Activated CD8-positive, alpha-beta memory T cell treated with anti-CD3 and anti-CD28 coated beads, Interleukin-2, amount 50 U/mL, for 48 hours (primary cell): ENCODE data around the gene RALGPS1.
A peak's percentile ranks its signal among the peaks of the same experiment; 100 is the strongest.
"Not testable (repeated sequence)": the region's sequence is repeated elsewhere in the genome, so short reads cannot be mapped to it uniquely, and the experiment has no call there.

Experiments
- DNase-seq: peaks from one replicate; pipeline ENCODE4 v3.0.0-alpha.2; 2020

The RALGPS1 gene

DNA sequence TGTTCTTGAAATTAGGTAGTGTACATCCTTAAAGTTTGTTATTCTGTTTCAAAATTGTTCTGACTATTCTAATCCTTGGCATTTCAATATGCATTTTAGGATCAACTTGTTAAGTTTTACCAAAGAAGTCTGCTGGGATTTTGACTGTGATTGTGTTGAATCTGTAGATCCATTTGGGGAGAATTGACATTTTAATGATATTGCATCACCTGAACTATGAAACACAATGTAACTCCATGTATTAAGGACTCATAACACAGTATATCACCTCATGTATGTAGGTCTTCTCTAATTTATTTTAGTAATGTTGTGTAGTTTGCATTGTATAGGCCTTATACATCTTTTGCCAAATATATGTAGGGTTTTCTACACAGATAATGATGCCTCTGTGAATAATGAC is 77.8 kb downstream of the RALGPS1 start:
- no peak for DNase-seq

- no peak for DNase-seq
Measured at GRCh38 chr9:126999315-127000068, 84.9 kb downstream of the RALGPS1 start.

GRCh38 chr9:127004946-127005769 is 90.6 kb downstream of the RALGPS1 start:
- DNase-seq = peak; percentile 72

GRCh38 chr9:127005770-127006314 is 91.3 kb downstream of the RALGPS1 start:
- no peak for DNase-seq

GRCh38 chr9:127007638-127008037 is 93.1 kb downstream of the RALGPS1 start:
- no peak for DNase-seq

DNA sequence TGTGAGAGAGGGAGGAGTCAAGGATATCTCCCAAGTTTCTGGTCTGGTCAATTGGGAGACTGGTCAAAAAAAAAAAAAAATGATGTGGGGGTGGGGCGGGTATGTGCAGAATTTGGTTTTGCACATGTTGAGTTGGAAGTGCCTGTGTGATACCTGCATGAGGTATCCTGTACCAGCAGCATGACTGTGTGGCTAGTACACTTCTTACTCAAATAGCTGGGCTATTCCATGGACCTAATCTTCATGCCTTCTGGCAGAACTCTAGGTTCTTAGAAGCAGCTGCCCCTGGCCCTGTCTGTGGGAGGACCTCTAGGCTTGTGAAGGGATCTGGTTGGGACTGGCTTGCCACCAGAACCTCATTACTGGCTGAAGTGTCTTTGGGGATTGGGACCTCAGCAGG is 93.5 kb downstream of the RALGPS1 start:
- no peak for DNase-seq

- DNase-seq = no peak
Measured at GRCh38 chr9:127011772-127012171, 97.2 kb downstream of the RALGPS1 start.

DNA sequence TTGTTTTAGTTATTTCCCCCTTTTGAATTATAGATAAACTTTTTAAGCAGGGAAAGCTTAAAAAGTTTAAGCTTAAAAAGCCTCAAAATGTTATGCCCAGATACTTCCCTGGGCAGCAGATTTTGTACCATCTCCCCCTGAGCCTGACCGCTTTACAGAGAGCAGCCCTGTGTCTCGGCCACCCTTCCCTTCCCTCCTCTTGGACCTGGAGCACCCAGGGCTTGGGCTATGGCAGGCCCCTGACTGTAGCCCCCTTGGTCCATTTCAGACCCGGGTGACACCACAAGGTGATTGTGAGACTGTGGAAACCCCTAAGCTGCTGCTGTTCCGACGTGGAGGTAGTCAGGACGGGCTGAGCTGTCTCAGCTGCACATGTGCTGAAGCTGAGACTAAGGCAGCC is 97.7 kb downstream of the RALGPS1 start:
- DNase-seq = no peak

- DNase-seq = no peak
Measured at GRCh38 chr9:127013597-127013996, 99.0 kb downstream of the RALGPS1 start.

DNA sequence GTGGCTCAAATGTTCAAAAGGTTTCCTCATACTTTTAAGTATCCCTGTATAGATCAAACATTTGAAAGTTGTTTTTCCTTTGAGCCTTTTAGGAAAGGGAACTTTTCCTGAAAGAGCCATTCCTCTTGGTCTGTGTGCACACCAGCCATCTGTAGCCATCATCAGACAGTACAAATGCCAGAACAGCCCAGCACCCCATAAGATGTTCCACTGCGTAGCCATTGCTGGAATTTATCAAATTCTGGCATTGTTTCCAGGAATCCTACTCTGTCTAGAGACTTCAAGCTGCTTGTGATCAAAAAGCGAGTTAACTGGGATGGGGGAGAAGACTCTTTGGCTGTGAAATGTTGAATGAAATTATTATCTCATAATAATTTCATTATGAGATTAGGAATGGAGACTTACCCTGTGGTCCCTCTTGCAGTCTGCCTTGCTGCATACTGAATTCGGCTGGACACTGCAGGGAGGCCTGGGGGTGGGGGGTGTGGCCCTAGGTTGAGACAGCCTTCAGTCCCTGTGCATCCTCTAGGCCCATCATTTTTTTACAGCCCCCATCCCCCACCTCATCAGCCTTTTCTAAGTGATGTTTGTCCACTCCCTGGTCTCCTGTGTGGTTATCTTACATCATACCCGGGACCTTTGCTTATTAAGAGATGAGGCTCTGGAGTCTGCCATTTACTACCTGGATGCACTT is 99.8 kb downstream of the RALGPS1 start:
- DNase-seq = no peak

DNA sequence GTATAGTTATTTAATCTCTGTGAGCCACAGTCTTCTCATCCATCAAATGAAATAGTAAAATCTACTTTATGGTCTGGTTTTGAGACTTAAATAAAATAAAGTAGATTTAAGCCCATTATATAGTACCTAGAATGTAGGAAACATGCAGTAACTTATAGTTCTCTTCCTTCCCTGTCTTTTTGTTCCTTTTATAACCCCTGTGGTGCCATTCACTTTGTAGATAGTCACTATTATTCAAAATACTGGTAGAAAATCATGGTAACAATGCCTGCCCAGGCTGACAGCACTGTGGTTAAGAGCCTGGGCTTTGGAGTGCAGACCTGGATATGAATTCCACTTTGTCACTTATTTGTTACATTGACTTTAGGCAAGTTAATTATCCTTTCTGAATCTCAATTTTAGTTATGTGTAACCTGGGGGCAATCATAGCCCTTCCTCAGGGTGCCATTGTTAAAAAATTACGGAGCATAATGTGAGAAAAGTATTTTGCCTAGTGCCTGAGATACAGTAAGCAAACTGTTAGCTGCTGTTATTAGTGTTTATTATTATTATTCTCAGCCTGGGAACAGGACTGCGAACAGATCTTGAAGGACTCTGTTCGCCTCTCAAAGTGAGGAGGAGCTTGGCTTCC is 100.4 kb downstream of the RALGPS1 start:
- DNase-seq = no peak

- DNase-seq = no peak
Measured at GRCh38 chr9:127015921-127016512, 101.4 kb downstream of the RALGPS1 start.

GRCh38 chr9:127017979-127018378 is 103.4 kb downstream of the RALGPS1 start:
- DNase-seq = not testable (repeated sequence)

DNA sequence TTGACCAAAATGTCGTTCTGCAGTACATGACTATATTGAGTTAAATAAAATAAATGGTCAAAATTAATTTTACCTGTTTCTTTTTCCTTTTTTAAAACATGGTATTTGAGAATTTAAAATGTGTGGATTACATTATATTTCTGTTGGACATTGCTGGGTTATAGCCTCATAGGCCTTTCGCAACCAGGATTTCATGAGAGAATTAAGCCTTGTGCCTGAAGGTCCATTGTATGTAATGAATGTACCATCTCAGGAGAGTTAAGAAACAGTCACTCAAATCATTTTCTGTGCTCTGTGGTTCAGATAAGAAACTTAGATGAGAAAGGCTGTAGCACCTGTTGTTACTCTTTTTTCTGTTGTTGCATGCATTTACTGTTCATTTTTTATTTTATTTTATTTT is 104.4 kb downstream of the RALGPS1 start:
- no peak for DNase-seq

DNA sequence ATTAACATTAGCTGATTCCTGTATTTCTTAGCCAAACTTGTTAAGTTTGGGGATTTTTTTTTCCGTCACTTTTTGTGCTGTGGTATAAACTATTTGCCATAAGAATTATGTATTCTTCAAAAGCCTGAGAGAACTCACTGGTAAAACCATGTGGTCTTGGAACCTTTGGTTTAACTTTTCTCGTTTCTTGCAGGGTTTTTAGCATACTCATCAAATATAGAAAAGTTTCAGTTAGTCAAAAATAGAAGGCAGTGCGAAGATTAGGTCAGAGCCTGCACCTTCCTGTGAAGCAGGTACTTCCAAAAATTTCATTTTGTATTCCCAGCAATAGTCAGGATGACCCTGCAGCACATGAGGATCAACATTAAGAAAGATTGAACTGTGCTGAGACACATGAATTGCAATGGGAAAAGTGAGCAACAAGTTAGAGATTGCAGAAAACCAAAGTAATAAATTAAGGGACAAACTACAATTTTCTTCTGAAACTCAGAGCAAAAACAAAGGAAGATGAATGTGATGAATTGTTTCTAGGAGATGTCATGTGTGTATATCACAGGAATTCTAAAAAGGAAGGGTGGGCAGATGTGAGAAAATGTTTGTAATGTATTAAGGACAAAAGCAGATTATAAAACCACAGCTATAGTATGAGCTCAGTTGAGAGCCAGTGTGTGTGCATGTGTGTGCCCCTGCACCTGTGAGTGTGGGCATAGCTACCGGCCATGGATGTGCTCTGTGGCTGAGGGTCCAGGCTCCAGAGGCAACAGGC is 105.6 kb downstream of the RALGPS1 start:
- no peak for DNase-seq

GRCh38 chr9:127020802-127021078 is 106.2 kb downstream of the RALGPS1 start:
- DNase-seq = no peak

- DNase-seq = no peak
Measured at GRCh38 chr9:127021664-127022363, 107.2 kb downstream of the RALGPS1 start.

DNA sequence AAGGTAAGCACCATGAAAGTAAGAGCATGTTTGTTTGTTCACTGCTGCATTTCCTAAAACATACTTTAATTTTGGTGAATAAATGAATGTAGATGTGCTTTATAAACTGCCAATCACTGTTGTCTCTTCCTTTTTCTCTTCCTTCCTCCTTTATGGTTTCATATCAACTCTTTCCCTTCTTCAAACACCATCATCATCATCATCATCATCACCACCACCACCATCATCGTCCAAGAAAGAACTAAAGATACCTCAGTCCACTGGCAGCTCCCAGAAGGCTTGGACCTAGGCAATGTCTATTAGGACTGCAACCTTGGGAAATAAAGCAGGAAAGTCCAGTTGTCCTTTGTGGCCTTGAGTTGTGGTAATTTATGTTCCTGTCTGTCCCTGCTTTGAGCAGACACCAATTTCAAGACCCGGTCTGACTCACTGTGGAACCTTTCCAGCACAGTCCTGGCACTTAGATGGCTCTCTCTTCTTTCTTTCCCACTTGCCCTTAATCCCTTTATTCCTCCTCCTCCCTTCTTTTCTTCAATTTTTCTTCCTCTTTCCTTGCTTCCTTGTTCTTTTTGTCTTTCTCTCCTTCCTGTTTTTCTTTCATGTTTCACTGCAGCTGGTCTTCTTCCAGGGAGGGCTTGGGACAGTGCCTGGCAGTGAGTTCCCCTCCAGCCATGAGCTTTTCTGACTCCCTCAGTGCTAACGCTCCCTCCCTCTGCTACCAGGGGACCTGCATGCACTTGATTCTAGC is 108.5 kb downstream of the RALGPS1 start:
- no peak for DNase-seq

DNA sequence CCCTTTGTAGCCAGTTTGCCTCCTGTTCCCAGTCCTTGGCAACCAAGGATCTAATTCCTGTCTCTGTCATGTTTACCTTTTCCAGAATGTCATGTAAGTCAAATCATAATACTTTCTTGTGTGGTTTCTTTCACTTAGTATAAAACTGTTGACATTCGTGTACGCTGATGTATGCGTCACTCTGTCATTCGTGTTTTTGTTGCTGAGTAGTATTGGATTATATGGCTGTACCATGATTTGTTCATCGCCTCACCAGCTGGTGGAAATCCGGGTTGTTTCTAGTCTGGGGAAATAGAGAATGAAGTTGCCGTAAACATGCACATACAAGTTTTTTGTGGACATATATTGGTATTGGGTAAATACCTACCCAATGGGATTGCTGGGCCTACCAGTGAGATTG is 110.5 kb downstream of the RALGPS1 start:
- no peak for DNase-seq

DNA sequence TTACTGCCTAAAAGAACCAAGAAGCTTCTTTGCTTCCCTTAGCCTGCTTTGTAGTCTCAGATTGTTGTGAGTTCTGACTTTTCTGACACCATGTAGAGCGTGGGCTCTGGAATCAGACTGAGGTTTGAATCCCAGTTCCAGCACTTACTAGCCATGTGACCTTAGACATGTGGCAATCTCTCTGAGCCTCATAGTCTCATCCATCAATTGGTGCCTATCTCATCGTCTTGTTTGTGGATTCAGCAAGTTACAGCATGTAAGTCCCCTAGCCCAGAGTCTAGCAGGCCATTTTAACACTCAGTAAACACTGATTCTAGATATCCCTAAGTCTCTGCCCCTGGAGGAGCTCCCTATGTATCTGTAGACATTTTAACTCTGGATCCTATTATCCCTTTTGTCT is 113.1 kb downstream of the RALGPS1 start:
- DNase-seq = no peak

GRCh38 chr9:127029548-127029947 is 115.0 kb downstream of the RALGPS1 start:
- DNase-seq = no peak
